ENCODE results near the gene PTPN6.
A peak's percentile ranks its signal among the peaks of the same experiment; 100 is the strongest.

The PTPN6 gene

GRCh38 chr12:6942331-6942665 is 8.9 kb upstream of the PTPN6 start:
- no peak for DNase-seq

DNA sequence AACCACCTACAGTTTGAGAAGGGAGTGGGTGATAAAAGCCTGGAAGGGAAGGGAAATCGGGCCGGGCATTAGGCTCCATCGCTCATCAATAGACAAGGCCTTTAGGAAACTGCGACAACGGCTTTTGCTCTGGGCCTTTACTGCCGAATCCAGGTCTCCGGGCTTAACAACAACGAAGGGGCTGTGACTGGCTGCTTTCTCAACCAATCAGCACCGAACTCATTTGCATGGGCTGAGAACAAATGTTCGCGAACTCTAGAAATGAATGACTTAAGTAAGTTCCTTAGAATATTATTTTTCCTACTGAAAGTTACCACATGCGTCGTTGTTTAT is 7.8 kb upstream of the PTPN6 start:
- DNase-seq, result peak; percentile 83 to 91 (median 91)

DNA sequence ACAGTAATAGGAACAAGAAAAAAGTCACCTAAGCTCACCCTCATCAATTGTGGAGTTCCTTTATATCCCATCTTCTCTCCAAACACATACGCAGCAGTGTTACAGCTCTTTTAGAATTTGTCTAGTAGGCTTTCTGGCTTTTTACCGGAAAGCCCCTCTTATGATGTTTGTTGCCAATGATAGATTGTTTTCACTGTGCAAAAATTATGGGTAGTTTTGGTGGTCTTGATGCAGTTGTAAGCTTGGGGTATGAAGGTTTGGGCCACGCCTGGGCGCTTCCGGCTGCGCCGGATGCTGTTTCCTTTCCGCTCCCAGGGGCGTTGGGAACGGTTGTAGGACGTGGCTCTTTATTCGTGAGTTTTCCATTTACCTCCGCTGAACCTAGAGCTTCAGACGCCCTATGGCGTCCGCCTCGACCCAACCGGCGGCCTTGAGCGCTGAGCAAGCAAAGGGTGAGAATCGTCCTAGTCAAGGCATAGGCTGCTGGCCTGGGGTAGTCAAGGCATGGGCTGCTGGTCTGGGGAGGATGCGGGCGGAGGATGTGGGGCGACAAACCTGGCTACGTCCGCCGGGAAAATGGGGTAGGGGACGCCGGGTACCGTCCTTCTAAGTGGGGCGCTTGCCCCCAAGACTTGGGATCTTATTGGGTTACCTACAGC is 7.3 kb upstream of the PTPN6 start, which contains the start of the genes C12orf57 and RNU7-1:
TSS of gene C12orf57 (plus strand) at position 301 of the 659 bp plus-strand sequence. CDS start at position 401, 100 bp downstream.
TSS of gene RNU7-1 (plus strand) at position 95 of the 659 bp plus-strand sequence.
- peak; percentile 92 to 98 (median 95) for DNase-seq

DNA sequence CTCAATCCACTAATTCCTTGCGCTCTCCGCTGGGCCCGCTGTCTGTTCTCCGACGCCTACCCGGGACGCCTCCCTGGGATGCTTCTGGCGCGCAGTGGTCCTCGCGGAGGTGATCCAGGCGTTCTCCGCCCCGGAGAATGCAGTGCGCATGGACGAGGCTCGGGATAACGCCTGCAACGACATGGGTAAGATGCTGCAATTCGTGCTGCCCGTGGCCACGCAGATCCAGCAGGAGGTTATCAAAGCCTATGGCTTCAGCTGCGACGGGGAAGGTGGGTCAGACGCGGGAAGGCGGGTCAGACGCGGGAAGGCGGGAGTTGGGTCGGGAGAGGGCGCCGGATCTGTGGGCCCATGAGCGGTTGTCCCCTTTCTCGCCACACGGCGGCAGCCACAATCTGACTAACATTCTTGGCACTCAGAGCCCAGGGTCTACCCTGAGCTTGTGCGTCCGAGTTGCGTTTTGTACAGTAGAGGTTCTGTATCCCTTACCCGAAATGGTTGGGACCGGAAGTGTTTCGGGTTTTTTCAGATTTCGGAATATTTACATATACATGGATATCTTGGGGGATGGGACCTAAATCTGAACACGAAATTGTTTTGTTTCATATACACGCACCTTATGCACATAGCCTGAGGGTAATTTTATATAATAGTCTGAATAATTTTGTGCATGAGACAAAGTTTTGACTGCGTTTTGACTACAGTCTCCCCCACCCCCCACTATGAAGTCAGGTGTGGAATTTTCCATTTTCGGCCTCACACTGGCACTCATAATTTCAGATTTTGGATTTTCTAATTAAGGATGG is 6.6 kb upstream of the PTPN6 start:
- DNase-seq, result peak; percentile 90 to 93 (median 92)

DNA sequence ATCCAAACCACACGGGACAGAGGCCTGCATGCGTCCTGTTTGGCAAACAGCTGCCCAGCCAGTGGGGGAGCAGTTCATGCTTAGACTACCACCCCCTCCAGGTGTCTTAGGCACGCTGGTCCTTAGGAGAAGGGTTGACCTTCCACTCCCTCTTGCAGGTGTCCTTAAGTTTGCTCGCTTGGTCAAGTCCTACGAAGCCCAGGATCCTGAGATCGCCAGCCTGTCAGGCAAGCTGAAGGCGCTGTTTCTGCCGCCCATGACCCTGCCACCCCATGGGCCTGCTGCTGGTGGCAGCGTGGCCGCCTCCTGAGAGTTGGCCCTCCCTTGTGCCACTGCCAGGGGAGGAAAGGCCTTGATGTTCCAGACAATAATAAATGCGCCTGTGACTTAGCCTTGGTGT is 5.5 kb upstream of the PTPN6 start:
- no peak for DNase-seq

GRCh38 chr12:6946033-6946919 is 4.9 kb upstream of the PTPN6 start:
- peak; percentile 74 to 81 (median 77) for DNase-seq

- no peak for DNase-seq
These were observed 4.2 kb upstream of the PTPN6 start for GRCh38 chr12:6946920-6947374.

DNA sequence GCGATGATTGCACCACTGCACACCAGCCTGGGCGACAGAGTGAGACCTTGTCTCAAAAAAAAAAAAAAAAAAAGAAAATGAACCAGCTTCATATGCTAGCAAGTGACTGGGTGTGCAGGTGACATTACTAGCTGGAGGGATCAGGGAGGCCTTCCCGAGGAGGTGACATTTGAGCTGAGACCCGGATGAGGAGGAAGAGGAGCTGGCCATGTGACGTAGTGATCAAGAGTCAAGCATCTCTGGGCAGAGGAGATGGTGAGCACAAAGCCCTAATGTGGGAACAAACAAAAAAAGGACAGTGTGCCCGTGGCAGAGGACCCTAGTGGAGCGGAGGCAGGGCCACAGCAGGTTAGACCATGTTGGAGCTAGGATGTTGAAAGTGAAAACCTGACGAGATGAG is 3.5 kb upstream of the PTPN6 start:
- no peak for DNase-seq

- peak; percentile 83 to 88 (median 86) for DNase-seq
These were observed 2.1 kb upstream of the PTPN6 start for GRCh38 chr12:6948873-6949594.

DNA sequence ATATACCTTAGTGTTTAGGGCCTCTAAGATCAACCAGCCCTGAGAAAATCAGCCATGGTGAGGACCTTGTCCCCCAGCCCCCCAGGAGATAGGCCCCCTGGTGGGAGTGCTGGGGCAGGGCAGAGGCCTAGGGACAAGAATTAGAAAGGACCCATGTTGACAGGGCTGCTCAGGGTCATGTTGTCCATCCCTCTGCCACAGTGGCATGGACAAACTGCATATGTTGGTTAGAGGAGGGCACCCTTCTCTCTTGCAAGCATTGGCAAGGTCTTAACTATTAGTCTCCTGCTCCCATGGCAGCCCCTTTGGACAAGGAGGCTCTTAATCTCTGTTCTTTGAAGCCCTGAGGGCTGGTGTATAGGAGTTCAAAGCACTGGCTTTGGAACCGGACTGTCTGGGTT is 755 bp upstream of the PTPN6 start:
- peak in 1 of 3 donors; percentile 52 for DNase-seq

GRCh38 chr12:6951551-6952120 is 480 bp downstream of the PTPN6 start:
- no peak for DNase-seq

DNA sequence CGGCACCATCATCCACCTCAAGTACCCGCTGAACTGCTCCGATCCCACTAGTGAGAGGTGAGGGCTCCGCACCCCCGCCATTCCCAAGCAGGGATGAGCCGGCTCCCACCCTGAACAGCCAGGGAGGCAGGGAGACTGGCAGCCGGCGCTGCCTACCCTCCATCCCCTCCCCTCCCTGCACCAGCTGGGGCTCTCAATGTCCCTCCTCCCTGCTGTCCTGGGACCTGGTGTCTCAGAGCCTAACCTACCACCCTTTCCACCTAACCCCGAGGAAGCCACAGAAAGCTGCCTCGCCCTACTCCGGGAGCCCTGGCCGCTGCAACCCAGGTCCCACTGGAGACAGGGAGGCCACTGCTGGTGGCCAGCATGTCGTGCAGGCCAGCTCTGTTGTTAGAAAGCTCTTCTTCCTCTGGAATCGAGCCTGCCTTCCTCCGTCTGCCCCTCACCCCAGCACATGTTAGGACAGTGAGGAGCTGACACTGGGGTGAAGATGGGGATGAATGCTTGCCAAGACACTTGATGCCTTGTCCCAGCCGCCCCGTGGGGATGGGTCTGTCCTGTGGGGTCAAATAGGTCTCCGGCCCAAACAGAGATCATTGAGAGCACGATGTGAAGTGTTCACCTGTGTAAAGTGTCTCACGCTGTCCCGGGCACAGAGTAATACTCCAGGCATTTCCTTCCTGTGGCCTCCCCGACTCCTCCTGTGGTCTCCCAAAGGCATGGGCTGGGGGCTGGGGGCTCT is 1.1 kb downstream of the PTPN6 start:
- peak in 2 of 3 donors; percentile 46 to 51 for DNase-seq

GRCh38 chr12:6952863-6953441 is 1.8 kb downstream of the PTPN6 start:
- DNase-seq, result no peak

DNA sequence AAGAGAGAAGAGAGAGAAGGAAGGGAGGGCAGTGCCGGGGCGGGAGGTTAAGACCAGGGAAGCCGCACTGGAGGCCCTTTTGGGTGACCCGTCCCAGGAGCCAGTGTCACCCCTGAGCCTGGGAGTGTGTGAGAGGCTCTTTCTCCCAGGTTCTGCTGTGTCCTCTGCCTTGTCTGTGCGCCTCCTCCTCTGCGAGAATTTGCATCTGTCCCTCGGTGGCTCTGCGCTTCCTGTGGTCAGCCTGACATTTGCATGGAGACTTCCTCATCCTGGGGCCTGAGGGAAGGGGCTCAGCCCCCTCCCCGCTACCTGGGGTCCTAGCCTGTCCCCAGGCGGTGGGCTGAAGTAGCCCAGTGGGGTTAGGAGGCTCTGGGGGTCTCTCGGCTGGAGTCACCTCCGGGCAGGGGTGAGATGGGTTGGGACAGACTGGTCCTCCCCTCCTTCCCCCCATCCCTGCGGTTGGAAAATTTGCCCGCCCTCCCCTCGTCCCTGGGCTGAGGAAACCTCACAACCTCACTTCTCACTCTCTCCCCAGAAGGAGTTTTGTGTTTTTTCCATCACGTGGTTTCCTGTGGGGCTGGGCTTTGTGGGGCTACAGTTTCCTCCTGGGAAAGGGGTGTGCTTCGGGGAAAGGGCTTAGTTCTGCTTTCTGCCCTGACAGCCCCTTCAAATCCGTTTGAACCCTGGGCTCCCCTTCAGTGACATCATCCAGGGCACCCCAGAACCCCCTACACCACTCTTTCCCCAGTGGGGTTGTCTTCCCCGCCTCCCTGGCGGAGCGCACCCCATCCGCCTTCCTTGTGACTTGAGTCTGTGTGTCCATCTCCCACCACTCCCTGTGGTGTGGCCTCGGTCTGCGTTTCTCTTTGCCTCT is 2.5 kb downstream of the PTPN6 start:
- DNase-seq, result peak; percentile 93 to 95 (median 93)

DNA sequence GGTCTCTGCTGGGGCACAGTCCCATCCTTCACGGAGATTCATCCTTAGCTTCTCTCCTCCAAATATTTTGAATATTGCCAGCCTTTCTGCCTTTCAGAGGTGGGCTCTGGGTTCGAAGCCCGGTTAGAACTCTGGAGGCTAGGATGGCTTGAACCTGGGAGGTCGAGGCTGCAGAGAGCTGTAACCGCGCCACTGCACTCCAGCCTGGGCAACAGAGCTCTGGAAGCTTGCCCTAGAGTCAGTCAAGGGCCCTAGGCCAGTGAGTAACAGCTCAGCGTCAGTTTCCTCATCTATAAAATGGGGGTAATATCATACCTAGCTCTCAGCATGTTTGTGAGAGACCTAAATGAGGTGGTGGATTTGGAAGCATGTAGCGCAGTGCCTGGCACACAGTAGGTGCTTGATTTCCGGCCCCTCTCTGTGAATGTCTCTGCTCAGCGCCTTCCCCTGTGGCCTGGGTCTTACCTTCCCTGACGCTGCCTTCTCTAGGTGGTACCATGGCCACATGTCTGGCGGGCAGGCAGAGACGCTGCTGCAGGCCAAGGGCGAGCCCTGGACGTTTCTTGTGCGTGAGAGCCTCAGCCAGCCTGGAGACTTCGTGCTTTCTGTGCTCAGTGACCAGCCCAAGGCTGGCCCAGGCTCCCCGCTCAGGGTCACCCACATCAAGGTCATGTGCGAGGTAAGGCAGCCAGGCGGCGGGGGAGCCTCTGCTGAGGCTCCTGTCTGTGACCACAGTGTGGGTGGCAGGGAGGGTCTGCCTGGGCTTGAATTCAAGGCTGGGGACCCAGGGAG is 3.4 kb downstream of the PTPN6 start:
- no peak for DNase-seq

DNA sequence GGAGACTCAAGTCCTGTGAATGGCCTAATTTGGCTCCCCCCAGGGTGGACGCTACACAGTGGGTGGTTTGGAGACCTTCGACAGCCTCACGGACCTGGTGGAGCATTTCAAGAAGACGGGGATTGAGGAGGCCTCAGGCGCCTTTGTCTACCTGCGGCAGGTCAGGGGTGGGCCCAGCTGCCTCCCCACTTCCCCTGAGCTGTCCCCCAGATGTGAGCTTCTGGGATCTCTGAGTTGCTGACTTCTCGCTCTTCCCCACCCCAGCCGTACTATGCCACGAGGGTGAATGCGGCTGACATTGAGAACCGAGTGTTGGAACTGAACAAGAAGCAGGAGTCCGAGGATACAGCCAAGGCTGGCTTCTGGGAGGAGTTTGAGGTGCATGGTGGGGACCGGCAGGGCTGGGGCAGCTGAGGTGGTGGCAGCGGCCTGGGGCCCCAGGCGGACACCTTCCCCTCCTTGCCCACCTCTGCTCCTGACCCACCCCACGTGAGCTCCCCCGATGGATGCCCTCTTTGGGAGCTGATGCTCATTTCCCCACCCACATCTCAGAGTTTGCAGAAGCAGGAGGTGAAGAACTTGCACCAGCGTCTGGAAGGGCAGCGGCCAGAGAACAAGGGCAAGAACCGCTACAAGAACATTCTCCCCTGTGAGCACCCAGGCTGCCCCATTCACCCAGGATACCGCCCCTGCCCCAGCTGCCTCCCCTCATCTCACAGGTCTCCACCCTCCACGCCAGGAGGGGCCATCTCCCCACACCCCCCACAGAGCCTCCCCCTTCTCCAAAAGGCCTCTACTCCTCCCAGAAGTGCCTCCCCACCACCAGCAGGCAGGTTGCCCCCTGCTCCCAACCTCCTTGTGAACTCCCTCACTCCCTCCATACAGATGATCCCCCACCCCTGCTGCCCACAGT is 4.2 kb downstream of the PTPN6 start:
- no peak for DNase-seq

DNA sequence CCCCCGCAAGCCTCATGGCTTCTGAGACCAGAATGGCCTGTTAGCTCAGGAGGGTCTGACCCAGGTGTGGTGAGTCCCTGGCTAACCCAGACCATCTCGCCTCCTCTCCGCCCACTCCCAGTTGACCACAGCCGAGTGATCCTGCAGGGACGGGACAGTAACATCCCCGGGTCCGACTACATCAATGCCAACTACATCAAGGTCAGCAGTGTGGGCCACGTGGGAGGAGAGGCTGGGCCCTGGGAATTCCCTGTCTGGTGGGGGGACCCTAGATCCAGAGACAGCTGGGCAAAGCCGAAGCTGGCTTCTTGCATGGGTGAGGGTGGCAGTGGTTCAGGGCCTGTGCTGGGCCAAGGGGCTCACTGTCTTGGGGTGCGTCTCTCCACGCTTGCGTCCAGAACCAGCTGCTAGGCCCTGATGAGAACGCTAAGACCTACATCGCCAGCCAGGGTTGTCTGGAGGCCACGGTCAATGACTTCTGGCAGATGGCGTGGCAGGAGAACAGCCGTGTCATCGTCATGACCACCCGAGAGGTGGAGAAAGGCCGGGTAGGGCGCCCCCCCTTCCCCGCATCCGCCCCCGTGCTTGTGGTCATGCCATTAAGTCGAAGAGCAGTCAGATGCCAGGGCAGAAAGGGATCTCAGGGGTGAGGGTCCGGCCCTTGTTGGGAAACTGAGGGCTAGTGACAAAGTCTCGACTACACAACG is 5.0 kb downstream of the PTPN6 start:
- DNase-seq, result peak in 2 of 3 donors; percentile 54 to 59

All from suppressor macrophage treated with lipopolysaccharide for 1 hour (primary cell).